ENCODE results near the gene LATS2.

LATS2 gene

DNA sequence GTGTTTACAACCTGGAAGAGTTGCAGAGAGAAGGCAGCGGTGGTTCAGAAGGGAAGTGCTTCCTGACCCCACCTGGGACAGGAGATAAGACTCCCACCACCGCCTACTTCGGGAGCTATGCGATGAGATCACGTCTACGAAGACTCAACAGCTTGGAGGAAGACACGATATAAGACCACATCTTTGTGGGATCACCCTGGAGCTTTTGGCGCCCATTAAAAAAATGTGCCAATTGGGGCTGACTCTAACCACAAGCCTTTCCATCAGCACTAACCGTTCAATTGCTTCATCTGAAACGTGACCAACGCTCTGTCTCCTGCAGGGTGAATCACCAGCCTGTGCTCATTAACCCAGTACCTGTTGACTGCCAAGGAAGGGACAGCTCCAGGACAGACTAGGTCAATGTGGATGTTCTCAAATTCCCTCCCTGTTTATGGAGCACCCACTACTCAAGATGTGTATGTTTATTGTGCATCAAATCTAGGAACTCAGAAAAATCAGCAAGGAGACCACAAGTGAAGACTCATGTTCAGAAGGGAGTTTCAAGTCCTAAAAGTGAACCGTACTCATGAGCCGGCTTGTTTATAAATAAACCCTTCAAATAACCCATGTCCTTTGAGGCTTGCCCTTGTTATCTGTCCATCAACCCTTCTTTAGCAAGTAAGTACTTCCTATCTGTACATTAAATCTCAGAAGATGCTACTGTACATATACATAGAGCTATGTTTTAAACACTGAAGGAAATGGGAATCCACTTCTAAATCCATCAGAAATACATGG is 67.5 kb downstream of the LATS2 start:
- DNase-seq (ENCODE audit: low read depth), result peak; percentile 93

DNA sequence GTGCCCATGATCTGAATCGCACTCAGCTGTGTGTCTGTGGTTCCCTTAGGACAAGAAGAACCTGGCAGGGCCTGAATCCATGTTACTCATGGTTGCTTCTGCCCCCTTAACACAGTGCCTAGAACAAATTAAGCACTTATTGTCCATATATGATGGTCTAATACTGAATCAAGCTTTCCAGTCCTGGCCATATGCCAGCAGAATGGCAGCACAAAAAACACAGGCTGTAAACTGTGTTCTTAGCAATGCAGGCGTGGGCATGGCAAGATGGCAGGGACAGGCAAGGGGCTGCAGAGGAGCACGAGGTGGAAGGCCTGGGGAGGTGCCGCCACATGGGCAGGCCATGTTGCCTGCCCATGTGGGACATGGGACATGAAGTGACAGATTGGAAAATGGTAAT is 68.2 kb downstream of the LATS2 start:
- DNase-seq (ENCODE audit: low read depth), result no peak

DNA sequence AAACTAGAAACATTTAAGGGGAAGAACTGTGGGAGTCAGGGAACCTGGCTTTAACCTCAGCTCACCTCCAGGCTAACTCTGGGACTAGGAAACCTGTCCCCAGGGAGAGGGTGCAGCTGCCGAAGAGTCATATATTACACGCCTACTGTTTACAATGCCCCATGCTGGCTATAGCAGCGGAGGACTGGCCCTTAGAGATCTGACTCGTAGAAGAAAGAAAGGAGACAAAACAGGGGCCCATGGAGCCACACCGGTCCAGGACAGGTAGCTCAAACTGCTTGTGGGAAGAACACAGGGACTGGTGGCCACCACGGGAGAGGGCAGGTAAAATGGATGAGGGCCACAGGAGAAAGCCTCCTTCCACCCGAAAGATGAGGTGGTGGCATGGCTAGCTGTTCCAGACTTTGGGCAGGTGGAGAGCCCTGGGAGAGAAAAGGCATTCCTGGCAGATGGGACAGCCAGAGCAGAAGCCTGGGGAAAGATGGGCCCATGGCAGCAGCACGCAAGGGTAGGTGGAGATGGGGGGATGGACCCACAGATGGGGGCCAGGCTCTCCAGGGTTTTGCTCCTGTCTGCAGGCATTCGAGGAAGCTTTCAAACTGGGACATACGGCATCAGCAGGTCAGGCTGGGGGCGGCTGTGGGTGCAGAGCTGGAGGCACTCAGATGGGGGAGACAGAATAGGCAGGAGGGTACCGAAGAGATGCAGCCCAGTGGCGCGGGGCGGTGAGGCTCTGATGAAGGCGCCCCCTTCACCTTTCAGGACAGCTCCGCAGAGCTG is 69.5 kb downstream of the LATS2 start:
- no peak for DNase-seq (ENCODE audit: low read depth)

DNA sequence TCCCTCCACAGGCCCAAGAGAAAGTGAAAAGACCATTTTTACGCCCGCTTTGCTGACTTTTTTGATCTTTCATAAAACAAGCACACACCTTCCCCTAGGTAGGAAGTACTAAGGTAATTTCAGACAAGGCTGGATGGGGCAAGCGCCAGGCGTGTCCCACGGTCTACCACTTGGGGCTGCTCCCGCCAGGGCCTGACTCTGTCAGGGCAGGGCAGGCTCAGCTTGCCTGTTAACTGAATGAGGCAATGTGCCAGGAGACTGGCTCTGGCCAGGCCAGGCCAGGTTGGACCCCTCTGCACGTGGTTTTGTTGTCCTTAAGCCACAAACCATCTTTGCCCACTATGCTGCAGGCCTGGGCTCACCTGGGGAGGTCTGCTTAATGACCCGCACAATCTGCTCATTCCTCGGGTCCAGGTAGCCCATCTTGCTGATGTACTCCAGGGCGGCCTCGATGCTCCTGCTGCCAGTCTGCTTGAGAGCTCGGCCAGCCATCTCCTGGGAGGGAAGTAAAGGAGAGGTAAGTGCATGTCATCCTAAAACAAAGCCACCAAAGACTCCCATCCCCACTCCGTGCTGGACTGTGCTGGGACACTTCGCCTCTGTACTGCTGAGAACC is 70.4 kb downstream of the LATS2 start:
- DNase-seq (ENCODE audit: low read depth), result no peak

DNA sequence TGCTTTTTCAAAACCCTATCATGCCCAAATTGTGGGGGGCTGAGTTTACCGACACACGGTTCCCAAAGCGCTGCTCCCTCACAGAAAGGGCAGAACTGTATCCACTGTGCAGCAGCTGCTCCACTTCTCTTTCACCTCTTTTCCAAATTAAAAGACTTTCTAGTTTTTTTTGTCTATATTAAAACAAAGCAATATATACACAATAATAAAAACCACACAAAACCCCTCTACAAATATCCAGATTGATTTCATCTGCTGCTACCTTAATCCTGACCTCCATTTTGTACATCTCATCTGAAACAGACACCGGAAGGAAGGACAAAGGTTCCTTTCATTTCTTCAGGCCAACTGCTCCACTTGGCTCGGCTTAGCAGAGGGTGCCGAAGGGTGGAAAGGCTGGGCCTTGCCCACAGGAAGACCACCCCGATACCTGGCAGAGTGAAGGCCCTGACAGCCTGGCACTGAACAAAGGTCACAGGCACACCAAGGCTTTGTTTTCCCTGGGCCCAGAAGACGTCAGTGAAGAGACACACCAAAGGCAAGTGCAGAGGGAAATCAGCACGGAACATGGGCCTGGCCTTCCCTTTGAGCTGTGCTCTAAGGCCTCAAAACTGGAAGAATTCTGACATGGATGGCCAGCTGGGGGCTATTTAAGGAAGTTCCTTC is 71.6 kb downstream of the LATS2 start:
- DNase-seq (ENCODE audit: low read depth), result no peak

DNA sequence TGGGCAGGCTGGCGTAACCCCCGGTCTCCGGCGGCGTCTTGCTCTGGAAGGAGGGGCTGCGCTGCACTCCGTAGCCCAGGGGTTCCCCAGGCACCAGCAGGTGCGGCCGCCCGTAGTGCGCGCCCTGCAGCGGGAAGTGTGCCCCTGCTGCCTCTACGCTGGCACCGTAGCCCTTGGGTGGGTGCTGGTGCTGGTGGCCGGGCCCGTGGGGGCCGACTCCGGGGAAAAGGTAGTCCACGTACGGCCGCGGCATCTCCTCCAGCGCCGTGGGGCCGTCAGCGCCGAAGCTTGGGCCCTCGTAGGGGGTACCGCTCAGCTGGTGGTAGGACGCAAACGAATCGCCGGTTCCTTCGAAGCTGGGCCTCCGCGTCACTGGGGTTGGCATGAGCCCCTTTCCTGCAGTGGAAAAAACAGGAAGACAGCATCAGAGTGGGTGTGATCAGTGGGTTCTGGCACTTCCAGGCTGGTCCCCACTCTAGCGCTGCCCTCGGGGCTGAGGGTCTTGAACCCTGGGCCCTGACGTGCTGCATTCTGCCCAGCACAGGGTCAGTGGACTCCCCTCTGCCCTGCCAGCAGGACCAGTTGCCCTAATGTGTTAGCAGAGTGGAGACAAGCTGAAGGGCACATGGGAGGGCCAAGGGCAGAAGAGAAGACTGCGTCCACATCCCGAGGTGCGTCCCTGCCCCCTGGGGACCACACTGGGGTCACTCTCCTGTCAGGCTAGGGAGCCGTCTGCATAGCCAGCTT is 72.3 kb downstream of the LATS2 start:
- DNase-seq (ENCODE audit: low read depth), result no peak

DNA sequence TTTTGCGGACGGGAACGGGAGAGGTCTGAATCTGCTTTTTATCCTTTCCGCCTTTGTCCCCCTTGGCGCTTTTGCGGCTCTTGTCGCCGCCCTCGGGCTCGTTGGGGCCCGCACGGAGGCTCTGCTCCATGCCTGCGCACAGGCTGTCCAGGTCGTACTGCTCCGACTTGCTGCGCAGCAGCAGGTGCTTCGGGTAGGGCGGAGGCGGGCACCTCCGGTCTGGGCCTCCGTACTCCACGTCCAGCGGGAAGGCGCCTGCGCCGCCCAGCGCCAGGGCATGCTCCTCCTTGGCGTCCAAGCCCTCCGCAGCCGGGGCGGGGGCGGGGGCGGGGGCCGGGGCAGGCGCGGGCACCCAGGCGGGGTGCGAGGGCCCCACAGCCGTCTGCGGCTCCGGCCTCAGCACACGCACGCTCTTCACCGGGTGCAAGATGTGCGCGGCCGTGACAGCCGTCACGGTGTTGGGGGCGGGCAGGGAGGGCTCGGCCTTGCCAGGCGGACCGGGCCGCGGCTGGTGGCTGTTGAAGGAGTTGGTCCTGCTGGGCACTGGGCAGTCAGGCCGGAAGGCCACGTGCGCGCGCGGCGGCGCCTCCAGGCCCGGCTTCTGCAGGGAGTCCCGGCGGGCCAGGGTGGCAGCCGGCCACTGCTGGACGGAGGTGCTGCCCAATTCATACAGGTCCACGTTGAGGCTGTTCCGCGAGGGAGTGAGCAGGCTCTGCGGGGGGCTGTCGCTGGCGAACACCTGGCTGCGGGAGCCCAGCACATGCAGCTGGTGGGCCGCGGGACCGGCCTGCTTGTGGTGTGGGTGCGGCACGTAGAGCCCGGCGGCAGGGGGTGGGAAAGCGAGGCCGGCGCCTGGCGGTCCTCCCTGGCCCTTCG is 73.1 kb downstream of the LATS2 start:
- no peak for DNase-seq (ENCODE audit: low read depth)

DNA sequence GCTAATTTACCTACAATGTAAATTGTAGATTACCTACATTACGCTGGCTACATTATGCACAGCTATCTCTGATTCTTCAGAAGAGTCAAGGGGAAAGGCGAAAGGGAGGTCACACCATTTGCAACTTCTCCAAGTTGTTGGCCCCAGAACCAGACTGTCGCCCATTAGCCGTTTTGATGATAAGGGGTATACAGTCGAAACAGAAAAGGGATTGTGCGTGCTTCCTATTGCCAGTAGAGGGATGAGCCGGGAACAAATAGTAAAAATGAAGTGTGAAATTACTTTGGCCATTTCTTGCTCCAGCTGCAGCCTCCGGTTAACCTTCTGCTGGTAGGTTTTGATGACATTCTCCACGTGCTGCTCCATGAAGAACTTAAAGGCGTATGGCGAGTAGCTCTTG is 73.8 kb downstream of the LATS2 start:
- no peak for DNase-seq (ENCODE audit: low read depth)

DNA sequence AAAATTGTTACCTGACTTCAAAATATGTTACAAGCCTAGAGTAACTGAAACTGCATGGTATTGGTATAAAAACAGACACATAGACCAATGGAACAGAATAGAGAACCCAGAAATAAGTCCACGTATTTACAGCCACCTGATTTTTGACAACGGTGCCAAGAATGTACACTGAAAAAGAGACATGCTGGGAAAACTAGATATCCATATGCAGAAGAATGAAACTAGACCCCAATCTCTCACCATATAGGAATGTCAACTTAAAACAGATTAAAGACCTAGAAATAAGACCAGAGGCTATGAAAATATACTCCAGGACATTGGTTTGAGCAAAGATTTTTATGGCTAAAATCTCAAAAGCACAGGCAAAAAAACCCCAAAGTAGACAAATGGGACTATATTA is 76.5 kb downstream of the LATS2 start:
- no peak for DNase-seq (ENCODE audit: low read depth)

DNA sequence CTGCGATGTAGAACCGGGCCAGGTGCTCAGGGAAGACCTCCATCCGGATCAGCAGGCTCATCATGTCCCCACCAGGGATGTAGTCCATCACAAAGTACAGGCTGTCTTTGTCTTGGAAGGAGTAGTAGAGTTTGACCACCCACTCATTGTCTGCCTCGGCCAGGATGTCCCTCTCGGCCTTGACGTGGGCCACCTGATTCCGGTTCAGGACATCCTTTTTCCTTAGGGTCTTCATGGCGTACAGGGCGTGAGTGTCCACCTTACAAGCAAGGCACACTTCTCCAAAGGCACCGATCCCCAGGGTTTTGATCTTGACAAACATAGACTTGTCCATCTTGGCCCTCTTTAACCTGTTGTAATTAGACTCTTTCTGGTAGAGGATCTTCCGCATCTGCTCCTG is 78.0 kb downstream of the LATS2 start:
- DNase-seq (ENCODE audit: low read depth), result no peak

DNA sequence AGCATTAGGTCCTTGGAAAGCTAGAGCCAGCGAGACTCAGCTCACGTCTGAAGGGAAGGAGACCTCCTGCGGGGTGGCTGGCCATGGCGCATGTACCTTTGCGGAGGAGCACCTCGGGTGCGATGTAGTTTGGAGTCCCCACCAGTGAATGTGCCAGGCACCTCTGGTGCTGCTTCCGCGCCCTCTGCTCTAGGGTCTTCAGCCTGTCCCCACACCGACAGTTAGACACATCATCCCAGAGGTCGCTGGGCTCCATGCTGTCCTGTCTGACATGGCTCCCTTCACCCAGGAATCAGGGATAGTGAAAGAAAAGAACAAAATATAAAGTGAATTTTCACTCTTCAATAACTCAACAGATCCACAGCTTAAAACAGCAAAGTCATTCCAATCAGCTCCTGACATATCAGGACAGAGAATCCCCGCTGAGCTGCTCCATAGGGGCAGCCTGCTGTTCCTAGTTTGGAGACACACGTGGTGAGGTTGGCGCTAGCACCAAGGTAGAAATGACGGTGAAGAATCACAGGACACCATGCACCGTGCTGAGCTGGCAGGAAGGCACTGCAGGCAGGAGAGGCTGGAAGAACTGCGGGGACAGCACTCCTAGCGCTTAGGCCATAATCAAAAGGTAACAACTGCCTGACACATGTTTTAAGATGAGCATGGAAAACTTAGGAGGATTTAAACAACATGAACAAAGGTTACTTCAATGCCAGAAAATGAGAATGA is 79.9 kb downstream of the LATS2 start:
- no peak for DNase-seq (ENCODE audit: low read depth)

DNA sequence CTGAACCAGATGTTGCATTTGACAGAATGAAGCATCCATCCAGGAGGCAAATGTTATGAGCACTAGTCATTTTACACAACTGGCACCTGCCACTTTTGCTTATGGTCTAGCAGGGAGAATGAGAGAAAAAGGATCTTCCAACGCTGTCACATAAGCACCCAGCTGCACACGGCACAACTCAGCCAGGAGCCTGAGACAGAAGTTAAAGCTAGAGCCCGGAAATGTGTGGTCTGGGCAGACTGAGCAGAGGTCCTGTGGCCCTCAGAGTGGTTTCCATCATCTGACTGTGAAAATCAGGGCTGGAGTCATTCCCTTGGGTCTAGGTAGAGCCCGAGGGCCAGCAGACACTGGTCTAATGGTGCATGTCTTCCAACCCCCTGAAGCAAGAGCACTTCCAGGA is 80.5 kb downstream of the LATS2 start:
- no peak for DNase-seq (ENCODE audit: low read depth)

DNA sequence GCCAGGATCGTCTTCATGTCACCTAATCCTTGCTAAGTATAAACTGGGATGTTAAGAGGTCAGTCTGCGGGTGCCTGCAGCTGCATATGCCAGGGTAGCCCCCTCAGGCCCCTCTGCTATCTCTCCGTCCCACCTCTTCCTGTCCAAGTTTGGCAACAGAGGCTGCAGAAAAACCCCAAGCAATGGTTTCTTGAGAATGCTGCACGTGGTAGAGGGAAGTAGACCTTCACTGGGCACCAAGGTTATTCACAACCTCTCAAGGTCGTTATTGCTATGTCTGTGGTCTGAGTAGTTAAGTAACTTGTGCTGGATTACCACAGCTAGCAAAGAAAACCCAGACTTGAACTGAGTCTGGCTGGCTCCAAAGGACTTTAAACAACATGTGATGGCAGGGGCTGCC is 81.0 kb downstream of the LATS2 start:
- DNase-seq (ENCODE audit: low read depth), result no peak

DNA sequence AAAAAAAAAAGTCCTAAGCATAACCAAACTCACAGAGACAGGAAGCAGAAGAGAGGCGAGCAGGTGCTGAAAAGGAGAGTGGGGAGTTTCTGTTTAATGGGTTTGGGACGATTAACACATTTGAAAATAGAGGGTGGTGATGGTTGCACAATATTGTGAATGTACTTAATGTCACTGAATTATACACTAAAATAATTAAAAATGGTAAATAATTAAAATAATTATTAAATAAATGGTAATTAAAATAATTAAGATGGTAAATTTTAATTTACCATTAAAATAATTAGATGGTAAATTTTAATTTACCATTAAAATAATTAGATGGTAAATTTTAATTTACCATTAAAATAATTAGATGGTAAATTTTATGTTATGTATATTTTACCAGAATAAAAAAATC is 84.0 kb downstream of the LATS2 start:
- DNase-seq (ENCODE audit: low read depth), result no peak

DNA sequence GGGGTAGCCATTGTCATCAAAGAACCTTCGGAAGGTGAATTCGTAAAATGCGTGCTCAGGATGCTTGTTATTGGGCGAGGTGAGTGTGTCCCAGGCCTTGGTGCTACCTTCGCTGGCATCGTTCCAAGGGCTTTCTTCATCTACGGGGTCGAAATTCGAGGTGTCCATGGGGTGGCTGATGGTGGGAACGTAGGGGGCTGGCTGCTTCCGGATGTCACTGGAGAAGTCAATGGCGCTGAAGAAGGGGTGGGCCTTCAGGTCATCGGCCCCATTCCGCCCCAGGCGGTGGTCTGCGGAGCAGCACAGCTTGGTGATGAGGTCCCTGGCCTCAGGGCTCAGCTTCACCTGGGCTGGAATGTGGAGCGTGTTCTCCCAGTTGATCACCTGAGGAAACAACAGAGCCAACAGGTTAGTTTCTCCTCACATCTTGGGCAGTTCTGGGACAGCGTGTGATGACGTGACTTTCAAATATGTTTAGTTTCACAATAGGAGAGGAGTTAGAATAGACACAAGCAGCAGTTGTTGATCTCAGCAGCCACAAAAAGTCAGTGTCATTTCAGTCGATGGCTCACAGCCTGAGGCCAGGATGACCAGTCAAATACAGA is 86.3 kb downstream of the LATS2 start:
- no peak for DNase-seq (ENCODE audit: low read depth)

DNA sequence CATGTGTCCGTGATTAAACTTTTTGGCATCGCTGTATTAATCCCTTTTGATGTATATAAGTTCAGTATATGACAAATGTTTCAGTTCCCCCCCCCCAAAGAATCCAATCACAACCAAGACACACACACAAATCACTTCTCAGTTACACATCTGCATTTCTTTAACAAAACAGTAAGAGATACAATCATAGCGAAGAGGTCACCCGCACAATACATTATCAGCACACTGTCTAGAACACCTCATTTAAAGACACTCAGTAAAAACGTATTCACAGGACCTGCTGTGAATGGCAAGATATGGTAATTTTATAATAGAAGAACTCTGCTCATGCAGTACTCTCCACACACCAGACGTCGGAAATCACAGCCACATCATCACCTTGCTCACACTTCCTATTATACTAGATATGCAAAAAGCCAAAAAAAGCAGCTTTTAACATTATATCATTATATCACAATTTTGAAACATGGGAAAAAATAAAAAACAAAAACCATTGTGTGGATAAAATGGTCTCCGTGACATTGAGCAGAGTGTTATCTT is 87.4 kb downstream of the LATS2 start:
- DNase-seq (ENCODE audit: low read depth), result no peak

DNA sequence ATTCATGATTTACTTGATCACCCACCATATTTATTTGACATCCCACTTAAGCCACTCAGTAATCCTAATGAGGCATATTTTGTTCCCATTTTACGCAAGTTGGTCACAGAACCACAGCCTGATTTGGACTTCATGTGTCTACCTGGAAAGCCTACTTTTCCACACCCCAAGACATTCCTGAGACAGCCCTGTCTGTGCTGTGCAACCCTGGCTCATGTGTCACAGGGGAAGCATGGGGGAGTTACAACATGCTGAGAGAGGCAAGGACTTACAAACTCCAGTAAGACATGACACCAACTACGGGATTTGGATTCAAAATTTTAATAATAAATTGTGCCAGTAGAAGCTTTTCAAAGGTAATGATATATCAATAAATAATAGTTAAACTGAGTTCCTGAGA is 88.7 kb downstream of the LATS2 start:
- DNase-seq (ENCODE audit: low read depth), result no peak

DNA sequence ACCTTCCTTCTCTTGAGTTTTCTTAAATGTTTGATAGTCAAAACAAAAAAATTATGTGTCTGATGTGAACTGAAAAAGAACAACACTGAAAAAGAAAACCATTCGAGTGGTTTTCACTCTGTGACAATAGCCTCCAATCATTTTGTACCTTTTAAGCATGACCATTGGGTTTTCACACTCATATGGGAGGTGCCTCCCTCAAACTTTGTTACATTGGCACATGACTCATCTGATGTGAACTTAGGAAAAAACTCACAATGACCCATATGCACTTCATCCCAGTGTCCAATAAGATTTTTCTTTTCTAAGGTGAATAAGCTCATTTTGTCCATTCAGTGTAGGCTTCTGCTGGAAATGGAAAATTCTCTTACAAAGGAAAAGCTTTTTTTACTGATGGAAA is 92.2 kb downstream of the LATS2 start:
- DNase-seq (ENCODE audit: low read depth), result peak; percentile 42

DNA sequence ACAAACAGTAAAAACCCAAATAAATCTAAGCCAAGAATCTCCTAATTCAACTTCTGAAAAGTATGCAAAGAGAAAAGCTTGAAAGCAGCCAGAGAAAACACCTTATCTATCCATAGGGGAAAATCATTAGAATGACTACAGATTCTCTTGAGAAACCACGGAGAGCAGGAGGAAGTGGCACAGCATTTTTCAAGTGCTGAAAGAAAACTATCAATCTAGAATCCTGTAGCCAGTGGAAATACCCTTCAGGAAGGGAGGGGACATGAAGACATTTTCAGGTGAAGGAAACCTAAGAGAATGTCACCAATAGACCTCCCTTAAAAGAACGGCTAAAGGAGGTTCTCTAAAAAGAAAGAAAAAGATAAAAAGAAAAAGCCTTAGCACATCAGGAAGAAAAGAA is 92.6 kb downstream of the LATS2 start:
- DNase-seq (ENCODE audit: low read depth), result peak; percentile 16

DNA sequence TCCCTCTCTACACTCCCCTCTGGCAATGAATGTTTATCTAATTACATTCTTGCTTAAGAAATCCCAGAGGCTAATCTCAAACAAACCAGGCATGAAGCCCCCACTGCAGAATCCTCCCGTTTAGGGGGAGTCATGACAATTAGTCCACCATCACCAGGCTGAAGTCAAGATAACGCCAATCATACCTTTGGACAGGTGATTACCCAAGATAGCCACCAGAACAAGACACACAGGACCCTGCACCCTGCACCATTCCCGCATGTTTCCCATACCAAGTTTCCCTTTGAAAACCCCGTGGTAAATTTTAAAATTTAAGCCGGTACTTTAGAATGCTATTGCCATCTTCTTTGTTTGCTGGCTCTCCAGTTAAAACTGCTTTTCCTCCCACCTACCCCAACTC is 94.0 kb downstream of the LATS2 start:
- DNase-seq (ENCODE audit: low read depth), result no peak
